Sigmoid colon (tissue), 7 donors: ENCODE measurements around the gene TMCO5A. TPM values are rescaled to one million over a fixed set of nuclear protein-coding genes. Genes with fewer than 3 reads are reported as not detected.
A peak's percentile ranks its signal among the peaks of the same experiment; 100 is the strongest.

Experiments
- DNase-seq: peaks from one replicate; pipeline ENCODE4 v3.0.0-alpha.2; 2019
- H3K27ac ChIP-seq, 4 donors: fragments of 200-600 bp; sonication (generic); one replicate each; pipeline ENCODE4 v1.5.1; 2016 to 2019; ENCODE audit warnings: mild to moderate bottlenecking in 1 of 4
- H3K27me3 ChIP-seq, 3 donors: fragments of 200-600 bp; sonication (generic); one replicate each; pipeline ENCODE4 v1.5.1; 2019; ENCODE audit warnings: mild to moderate bottlenecking in 1 of 3
- H3K36me3 ChIP-seq, 4 donors: fragments of 200-600 bp; sonication (generic); one replicate each; pipeline ENCODE4 v1.5.1; 2016 to 2019
- H3K4me1 ChIP-seq, 4 donors: fragments of 200-600 bp; sonication (generic); one replicate each; pipeline ENCODE4 v1.5.1; 2017 to 2019
- H3K4me3 ChIP-seq, 4 donors: fragments of 200-600 bp; sonication (generic); one replicate each; pipeline ENCODE4 v1.5.1; 2017 to 2019; ENCODE audit warnings: mild to moderate bottlenecking in 2 of 4, moderate library complexity in 1 of 4
- H3K9me3 ChIP-seq, 4 donors: fragments of 200-600 bp in 3 of 4; sonication (generic) in 3 of 4; one replicate each; pipeline versions ENCODE4 v1.5.1 to v1.6.1; 2013 to 2019
- CTCF ChIP-seq, 4 experiments: fragments of 450-650 bp in 3 of 4; fragments of 200-600 bp in 1 of 4; IDR thresholded peaks; one replicate each; pipeline ENCODE4 v1.5.1; 2016 to 2019; ENCODE audit warnings: antibody characterized with exemption in 4 of 4, mild to moderate bottlenecking in 3 of 4, moderate library complexity in 2 of 4
- POLR2AphosphoS5 ChIP-seq, 4 donors: sonication (generic); formaldehyde crosslinking; IDR thresholded peaks; one replicate each; pipeline ENCODE4 v1.6.1; 2017; ENCODE audit warnings: antibody characterized with exemption in 4 of 4
- WGBS, 2 donors: extraction: QIAGEN DNeasy Blood & Tissue Kit; methylation state at CpG; one replicate each; pipeline ENCODE4 v1.1.7; 2013; 5-methylcytosine and 5-hydroxymethylcytosine counted together
- intact Hi-C: fragments of 100-400 bp; cut with DNase I; formaldehyde crosslinking; loops from one replicate; pipeline ENCODE4 v1.15.1; 2023
- polyA plus RNA-seq, 3 donors: library from polyadenylated mRNA; stranded (reverse); fragments of 200-250 nt; gene quantifications; one replicate each; pipeline ENCODE4 v1.2.3, GENCODE V29; 2013
- total RNA-seq, 4 donors: library from RNA; depleted of rRNA; stranded (reverse); fragments of >200 nt; gene quantifications; one replicate each; pipeline ENCODE4 v1.1.0, GENCODE V29; 2016
- donor health status: healthy with polysubstance abuse.
- donor health status: Bipolar disorder and iron deficiency.
- donor health status: healthy.

The TMCO5A gene
- total and polyA plus RNA-seq, 7 donors: not detected

- Histone ChIP-seq H3K27me3 (no peaks in the 10 kb centered on the region), H3K36me3 (no peaks in the 10 kb centered on the region), H3K9me3 (no peaks in the 10 kb centered on the region), H3K4me3 (no peak overlapping the region), H3K27ac (no peak overlapping the region), H3K4me1 (no peaks in the 10 kb centered on the region)
- DNase-seq: no peak
- intact Hi-C loops: loop anchor here (2.0 to 5.0 kb wide), 3 partner anchors 257 to 392 kb away; partner anchors contain the start of gene SPRED1
- peak in 3 of 4 experiments; percentile 21 to 40 (median 29) for TF ChIP-seq CTCF (IDR thresholded peaks at IDR 0.05)
- no peak for TF ChIP-seq POLR2AphosphoS5 (IDR thresholded peaks at IDR 0.05)
- 27 to 36% methylated on average over 8 of the region's 8 CpGs for WGBS, 2 donors
Observed at GRCh38 chr15:37995461-37996347, 61.3 kb downstream of the TMCO5A start.
